HG02798 (cell line): ENCODE measurements around the gene SLC25A22.

Experiments
- ATAC-seq: cut with Tn5 transposase; IDR thresholded peaks from one replicate; pipeline ENCODE4 v1.9.1; 2021; ENCODE audit warnings: mild to moderate bottlenecking; ENCODE audit not compliant: unreplicated experiment, poor library complexity

The SLC25A22 gene

GRCh38 chr11:763073-763463 lies 35.0 kb downstream of the SLC25A22 start:
- no peak for ATAC-seq

DNA sequence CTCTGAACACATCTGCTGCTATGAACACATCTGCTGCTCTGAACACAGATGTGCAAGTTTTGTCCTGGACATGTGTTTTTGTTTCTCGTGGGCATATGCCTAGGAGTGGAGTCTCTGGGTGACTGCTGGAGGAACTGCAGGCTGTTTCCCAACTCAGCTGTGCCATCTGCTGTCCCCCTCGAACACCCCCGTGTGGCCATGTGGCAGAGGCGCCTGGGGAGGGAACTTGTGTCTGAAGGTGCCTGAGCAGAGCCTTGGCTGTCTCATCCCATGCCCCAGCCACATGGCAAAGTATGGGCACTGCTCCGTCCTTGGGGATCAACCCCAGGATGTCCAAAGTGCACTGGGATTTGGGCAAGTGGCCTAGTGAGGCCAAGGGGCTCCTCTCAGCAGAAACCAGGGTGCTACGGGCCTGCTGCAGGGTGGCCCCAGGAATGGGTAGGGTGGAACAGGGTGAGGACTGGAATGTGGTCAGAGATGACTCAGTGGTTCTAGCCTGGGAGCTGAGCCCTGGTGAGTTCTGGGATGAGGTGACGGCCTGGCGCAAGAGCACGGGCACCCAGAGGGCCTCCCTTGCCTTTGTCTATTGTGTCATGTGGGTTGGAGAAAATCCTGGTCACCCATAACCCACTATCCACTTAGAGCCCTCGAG lies 35.5 kb downstream of the SLC25A22 start:
- no peak for ATAC-seq

DNA sequence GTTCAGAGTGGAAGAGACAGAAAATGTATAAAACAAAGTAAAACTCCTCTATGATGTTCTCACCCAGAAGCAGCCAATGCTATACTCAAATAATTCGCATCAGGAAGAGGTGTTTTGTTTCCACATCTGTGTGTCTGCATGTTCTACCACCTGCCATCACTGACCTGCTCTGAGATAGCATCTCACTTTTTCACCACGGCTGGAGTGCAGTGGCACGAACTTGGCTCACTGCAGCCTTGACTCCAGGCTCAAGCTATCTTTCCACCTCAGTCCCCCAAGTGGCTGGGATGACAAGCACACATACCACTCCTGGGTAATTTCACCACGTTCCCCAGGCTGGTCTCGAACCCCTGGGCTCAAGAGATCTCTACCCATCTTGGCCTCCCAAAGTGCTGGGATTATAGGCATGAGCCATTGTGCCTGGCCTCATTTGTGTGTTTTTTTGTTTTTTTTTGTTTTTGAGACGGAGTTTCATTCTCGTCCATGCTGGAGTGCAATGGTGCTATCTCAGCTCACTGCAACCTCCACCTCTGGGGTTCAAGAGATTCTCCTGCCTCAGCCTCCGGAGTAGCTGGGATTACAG lies 36.5 kb downstream of the SLC25A22 start:
- ATAC-seq = no peak

GRCh38 chr11:760236-760635 lies 37.8 kb downstream of the SLC25A22 start:
- ATAC-seq = no peak

DNA sequence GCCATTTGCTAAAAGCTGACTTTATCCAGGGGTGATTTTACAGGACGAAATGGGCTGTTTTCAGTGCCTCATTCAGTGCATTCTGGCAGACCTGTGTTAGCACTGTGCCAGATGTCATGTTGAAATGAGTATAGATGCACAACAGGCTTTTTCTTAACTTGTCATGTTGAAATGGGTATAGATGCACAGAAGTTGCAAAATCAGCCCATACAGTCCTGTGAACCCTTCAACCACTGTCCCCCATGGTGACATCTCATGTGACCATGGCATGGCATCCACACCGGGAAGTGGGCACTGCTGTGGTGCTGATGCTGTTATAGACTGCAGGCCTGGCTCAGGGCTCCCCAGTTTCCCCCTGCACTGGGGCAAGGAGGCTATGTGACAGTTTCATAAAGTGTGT lies 48.4 kb downstream of the SLC25A22 start:
- ATAC-seq = no peak

DNA sequence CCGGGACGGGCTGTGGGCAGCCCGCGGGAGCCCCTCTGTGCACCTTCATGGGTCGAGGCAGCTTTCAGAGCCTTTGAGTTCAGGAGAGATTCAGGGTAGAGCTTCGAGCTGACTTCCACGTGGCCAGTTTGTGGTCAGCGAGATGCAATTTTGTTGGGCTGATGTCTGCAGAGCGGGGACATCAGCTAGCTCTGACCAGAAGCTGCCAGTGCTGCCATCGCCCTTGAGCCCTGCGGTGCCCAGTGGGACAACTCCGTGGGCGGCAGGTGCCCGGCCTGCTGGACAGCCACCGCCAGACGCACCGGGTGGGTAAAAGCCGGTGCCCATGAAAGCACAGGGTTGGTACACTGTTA lies 50.1 kb downstream of the SLC25A22 start:
- peak; percentile 14 for ATAC-seq

DNA sequence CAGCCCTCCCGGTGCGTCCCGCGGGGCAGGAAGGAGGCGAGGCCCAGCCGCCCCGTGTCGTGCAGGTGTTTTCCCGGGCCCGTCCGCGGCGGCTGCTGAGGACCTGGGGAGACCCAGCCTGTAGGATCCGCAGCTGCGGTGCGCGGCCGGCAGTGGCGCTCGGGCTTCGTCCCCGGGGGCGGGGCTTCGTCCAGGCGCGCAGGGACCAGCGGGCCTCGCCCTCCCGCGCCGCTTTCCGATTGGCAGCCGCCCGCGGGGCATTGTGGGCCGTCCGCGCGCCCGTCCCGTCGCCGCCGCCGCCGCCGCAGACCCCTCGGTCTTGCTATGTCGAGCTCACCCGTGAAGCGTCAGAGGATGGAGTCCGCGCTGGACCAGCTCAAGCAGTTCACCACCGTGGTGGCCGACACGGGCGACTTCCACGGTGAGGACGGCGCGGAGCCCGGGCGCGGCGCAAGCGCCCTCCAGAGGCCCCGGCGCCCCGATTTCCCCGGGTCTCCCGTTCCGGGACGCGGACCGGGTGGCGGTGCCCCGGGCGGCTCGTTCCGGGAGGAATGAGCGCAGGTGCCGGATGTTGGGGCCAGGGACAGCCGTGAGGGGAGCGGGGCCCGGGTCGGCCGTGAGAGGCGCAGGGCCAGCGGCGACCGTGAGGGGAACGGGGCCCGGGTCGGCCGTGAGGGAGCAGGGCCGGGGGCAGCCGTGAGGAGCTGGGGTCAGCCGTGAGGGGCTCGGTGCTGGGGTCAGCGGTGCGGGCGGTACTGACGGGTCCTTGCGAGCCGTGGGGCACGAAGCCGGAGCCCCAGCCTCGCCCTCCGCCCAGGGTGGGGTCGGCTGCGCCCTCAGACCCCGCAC lies 50.7 kb downstream of the SLC25A22 start, which contains the start of gene TALDO1:
TSS of gene TALDO1 (plus strand) at position 307 of the 849 bp plus-strand sequence. CDS start at position 325, 18 bp downstream.
- ATAC-seq = peak; percentile 92

- peak; percentile 41 for ATAC-seq
Observed at GRCh38 chr11:746289-747157, 51.6 kb downstream of the SLC25A22 start.

DNA sequence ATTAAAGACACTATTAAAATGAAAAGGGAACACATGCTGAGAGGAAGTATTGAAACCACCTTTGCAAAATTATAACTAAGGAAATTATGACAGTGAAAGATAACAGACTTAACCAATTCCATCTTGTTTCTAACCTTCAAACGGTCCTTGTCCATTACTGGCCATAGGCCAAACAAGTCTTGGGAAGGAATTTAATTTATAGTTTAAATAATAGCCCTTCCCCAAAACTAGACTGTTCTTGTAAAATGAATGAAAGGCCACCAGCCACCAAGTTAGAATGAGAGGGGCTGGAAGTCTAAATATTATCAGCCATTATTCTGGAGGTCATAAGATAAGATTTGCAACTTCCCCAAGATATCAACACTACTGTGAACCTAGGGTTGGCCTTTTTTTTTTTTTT lies 52.7 kb downstream of the SLC25A22 start:
- no peak for ATAC-seq

DNA sequence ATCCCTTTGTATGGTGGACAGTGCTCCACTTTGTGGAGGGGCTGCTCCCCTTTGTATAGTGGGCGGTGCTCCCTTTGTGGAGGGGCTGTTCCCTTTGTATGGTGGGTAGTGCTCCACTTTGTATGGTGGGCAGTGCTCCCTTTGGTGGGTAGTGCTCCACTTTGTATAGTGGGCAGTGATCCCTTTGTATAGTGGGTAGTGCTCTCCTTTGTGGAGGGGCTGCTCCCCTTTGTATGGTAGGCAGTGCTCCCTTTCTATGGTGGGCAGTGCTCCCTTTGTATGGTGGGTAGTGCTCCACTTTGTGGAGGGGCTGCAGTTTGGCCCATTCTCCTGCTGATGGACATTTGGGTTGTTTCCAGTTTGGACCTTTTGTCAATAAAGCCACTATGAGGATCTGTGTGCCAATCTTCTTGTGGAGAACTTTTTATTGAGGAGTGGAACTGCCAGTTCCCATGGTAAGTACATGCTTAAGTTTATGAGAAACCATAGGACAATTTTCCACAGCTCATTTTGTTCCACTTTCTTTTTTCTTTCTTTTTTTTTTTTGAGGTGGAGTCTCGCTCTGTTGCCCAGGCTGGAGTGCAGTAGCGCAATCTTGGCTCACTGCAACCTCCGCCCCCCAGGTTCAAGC lies 55.4 kb downstream of the SLC25A22 start:
- ATAC-seq = no peak

DNA sequence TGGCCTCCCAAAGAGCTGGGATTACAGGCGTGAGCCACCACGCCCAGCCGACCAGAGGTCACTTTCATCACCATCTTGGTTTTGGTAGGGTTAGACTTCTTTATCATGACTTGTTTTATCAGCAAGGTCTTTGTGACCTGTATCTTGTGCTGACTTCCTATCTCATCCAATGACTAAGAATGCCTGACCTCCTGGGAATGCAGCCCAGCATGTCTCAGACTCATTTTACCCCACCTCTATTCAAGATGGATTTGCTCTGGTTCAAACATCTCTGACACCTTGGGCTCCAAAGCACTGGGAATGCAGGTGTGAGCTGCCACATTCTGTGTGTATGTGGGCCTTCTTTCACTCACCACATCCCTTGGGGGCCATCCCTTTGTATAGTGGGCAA lies 55.9 kb downstream of the SLC25A22 start:
- no peak for ATAC-seq
